Activated CD4-positive, alpha-beta memory T cell treated with anti-CD3 and anti-CD28 coated beads for 36 hours (primary cell): Measurements from ENCODE around the gene CRACR2A. TPM values are rescaled to one million over a fixed set of nuclear protein-coding genes. Genes with fewer than 3 reads are reported as not detected.

Experiments
- CTCF ChIA-PET: fragments of 350-600 bp; sonication (Branson Sonifier 250); formaldehyde crosslinking; loops from one replicate; lab custom pipeline; 2021; ENCODE audit warnings: antibody characterized with exemption, inconsistent platforms; lab: Charles Lee
- POLR2A ChIA-PET: fragments of 350-600 bp; sonication (Branson Sonifier 250); formaldehyde crosslinking; loops from one replicate; lab custom pipeline; 2021; ENCODE audit warnings: antibody characterized with exemption; lab: Charles Lee
- DNase-seq: peaks from one replicate; pipeline ENCODE4 v3.0.0-alpha.2; 2020
- H3K27ac Mint-ChIP-seq: one replicate; pipeline ENCODE4 v1.8.0; 2021; ENCODE audit warnings: mixed read lengths
- H3K27me3 Mint-ChIP-seq: one replicate; pipeline ENCODE4 v1.8.0; 2021; ENCODE audit warnings: mixed read lengths
- H3K36me3 Mint-ChIP-seq: one replicate; pipeline ENCODE4 v1.8.0; 2021; ENCODE audit warnings: mixed read lengths
- H3K4me1 Mint-ChIP-seq: one replicate; pipeline ENCODE4 v1.8.0; 2021; ENCODE audit warnings: low read depth, mixed read lengths
- H3K4me3 Mint-ChIP-seq: one replicate; pipeline ENCODE4 v1.8.0; 2021; ENCODE audit warnings: mild to moderate bottlenecking, mixed read lengths
- H3K9me3 Mint-ChIP-seq: one replicate; pipeline ENCODE4 v1.8.0; 2021; ENCODE audit warnings: mixed read lengths
- intact Hi-C: fragments of 100-400 bp; cut with micrococcal nuclease; formaldehyde crosslinking; loops from one replicate; pipeline ENCODE4 v1.15.1; 2023
- total RNA-seq, 2 experiments: library from RNA; stranded (reverse); gene quantifications; one replicate each; pipeline ENCODE4 v1.2.3, GENCODE V29; 2021

CRACR2A gene
- total RNA-seq, 2 experiments from 2014 or later, result 15.8 to 19.1 TPM

- no peaks in the 10 kb centered on the region for H3K27me3 Mint-ChIP-seq
- no peaks in the 10 kb centered on the region for H3K4me1 Mint-ChIP-seq
- no peaks in the 10 kb centered on the region for H3K9me3 Mint-ChIP-seq
- DNase-seq, result no peak
- CTCF ChIA-PET, result no interaction called here
- no peak overlapping the region for H3K27ac Mint-ChIP-seq
- POLR2A ChIA-PET, result no interaction called here
- H3K4me3 Mint-ChIP-seq, result no peak overlapping the region
- H3K36me3 Mint-ChIP-seq, result peaks cover 35% of the 10 kb centered on the region
- intact Hi-C loops, result no loop called here
These were observed 58.2 kb downstream of the CRACR2A start for GRCh38 chr12:3694673-3695072.

- Mint-ChIP-seq H3K9me3 (no peaks in the 10 kb centered on the region), H3K4me3 (no peak overlapping the region), H3K27me3 (no peaks in the 10 kb centered on the region), H3K4me1 (no peaks in the 10 kb centered on the region), H3K27ac (no peak overlapping the region), H3K36me3 (peaks cover 32% of the 10 kb centered on the region)
- DNase-seq, result no peak
- intact Hi-C loops, result no loop called here
- ChIA-PET CTCF (interaction anchor here (0.8 kb wide), 1 partner anchor 60 kb away, joined by 3 read pairs; the partner anchor contains the start of gene CRACR2A), POLR2A (no interaction called here)
These were observed 60.1 kb downstream of the CRACR2A start for GRCh38 chr12:3692616-3693365.

GRCh38 chr12:3686463-3686862 lies 66.4 kb downstream of the CRACR2A start:
- DNase-seq, result no peak
- H3K9me3 Mint-ChIP-seq, result no peaks in the 10 kb centered on the region
- CTCF ChIA-PET, result no interaction called here
- H3K27me3 Mint-ChIP-seq, result no peaks in the 10 kb centered on the region
- no peak overlapping the region for H3K4me3 Mint-ChIP-seq
- intact Hi-C loops, result no loop called here
- peaks cover 17% of the 10 kb centered on the region for H3K36me3 Mint-ChIP-seq
- H3K4me1 Mint-ChIP-seq, result no peaks in the 10 kb centered on the region
- H3K27ac Mint-ChIP-seq, result no peak overlapping the region
- POLR2A ChIA-PET, result no interaction called here

GRCh38 chr12:3685830-3686229 lies 67.1 kb downstream of the CRACR2A start:
- Mint-ChIP-seq H3K9me3 (no peaks in the 10 kb centered on the region), H3K27me3 (no peaks in the 10 kb centered on the region), H3K36me3 (peaks cover 17% of the 10 kb centered on the region), H3K27ac (no peak overlapping the region), H3K4me1 (no peaks in the 10 kb centered on the region), H3K4me3 (no peak overlapping the region)
- ChIA-PET CTCF (no interaction called here), POLR2A (no interaction called here)
- intact Hi-C loops, result no loop called here
- no peak for DNase-seq

GRCh38 chr12:3684449-3685051 lies 68.4 kb downstream of the CRACR2A start:
- Mint-ChIP-seq H3K4me1 (no peaks in the 10 kb centered on the region), H3K4me3 (no peak overlapping the region), H3K9me3 (no peaks in the 10 kb centered on the region), H3K36me3 (peaks cover 13% of the 10 kb centered on the region), H3K27ac (no peak overlapping the region), H3K27me3 (no peaks in the 10 kb centered on the region)
- ChIA-PET POLR2A (no interaction called here), CTCF (interaction anchor here (1.2 kb wide), 1 partner anchor 384 kb away, joined by 3 read pairs; no protein-coding TSS in a partner anchor)
- intact Hi-C loops, result no loop called here
- no peak for DNase-seq

GRCh38 chr12:3683670-3684069 lies 69.2 kb downstream of the CRACR2A start:
- Mint-ChIP-seq H3K27me3 (no peaks in the 10 kb centered on the region), H3K9me3 (no peaks in the 10 kb centered on the region), H3K36me3 (peaks cover 22% of the 10 kb centered on the region), H3K4me1 (no peaks in the 10 kb centered on the region), H3K27ac (no peak overlapping the region), H3K4me3 (no peak overlapping the region)
- ChIA-PET CTCF (interaction anchor here (1.2 kb wide), 1 partner anchor 383 kb away, joined by 3 read pairs; no protein-coding TSS in a partner anchor), POLR2A (no interaction called here)
- intact Hi-C loops, result no loop called here
- DNase-seq, result no peak

DNA sequence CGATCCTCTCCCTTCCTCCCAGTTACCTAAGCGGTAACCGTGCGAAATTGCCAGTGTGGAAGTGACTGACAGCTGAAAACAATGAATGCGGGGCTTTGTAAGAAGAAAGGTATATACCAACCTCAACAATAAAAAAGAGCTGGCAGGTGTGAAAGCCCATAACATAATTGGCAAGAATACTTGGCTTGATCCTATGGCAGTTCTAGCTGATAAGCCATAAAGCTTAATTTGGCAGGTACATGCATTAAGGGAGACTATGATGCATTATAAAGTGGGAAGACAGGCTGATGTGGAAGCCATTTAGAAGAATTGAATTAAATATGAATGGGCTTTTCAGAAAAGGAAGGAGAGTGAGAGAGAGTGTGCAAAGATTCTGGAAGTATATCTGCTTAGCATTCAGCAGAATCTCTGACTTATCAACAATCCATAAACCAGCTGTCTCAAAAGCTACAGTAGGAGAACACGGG lies 71.3 kb downstream of the CRACR2A start:
- CTCF ChIA-PET, result interaction anchor here (0.7 to 0.9 kb wide), 2 partner anchors 20 to 122 kb away, joined by 3 read pairs; no protein-coding TSS in a partner anchor
- H3K4me1 Mint-ChIP-seq, result no peaks in the 10 kb centered on the region

DNA sequence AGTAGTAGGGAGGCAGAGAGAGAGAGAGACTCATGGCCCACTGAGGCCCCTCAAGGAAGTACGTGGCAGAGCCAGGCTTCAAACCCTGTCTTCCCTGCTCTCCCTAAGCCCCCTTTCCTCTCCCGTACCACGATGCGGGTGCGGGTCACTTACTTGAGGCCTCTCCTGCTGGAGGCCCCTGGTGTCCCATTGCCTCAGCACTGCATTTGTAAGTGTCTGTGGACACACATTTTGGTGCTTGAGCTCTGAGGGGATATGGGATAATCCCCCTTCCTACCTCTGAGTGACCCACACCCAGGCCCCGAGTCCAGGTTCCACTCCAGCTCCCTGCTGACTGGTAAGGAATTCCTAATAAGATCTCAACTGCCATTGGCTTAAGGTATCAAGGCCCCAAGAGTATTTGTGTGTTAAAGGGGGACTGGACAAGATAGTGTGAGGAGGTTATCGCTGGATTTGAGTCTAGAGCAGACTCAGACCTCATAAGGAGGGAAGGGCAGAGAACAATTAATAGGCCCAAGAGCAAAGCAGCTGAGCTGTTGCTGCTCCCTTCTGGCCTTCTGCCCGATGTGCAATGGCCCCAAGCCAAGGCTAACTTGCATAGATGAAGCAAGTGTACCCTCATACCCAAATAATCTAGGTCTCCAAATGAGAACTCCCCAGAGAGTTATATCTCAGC lies 71.9 kb downstream of the CRACR2A start:
- Mint-ChIP-seq H3K36me3 (peaks cover 29% of the 10 kb centered on the region), H3K4me3 (no peak overlapping the region), H3K4me1 (no peaks in the 10 kb centered on the region), H3K9me3 (no peaks in the 10 kb centered on the region), H3K27me3 (no peaks in the 10 kb centered on the region), H3K27ac (no peak overlapping the region)
- ChIA-PET CTCF (interaction anchor here (0.9 to 1.3 kb wide), 2 partner anchors 20 to 123 kb away, joined by 3 to 4 read pairs; no protein-coding TSS in a partner anchor), POLR2A (no interaction called here)
- no peak for DNase-seq
- intact Hi-C loops, result no loop called here

More for the DNA sequence above, 71.3 kb downstream of the CRACR2A start:
- intact Hi-C loops, result no loop called here
- H3K27ac Mint-ChIP-seq, result no peak overlapping the region
- H3K9me3 Mint-ChIP-seq, result no peaks in the 10 kb centered on the region
- no peak for DNase-seq
- POLR2A ChIA-PET, result no interaction called here
- H3K4me3 Mint-ChIP-seq, result no peak overlapping the region
- peaks cover 27% of the 10 kb centered on the region for H3K36me3 Mint-ChIP-seq
- H3K27me3 Mint-ChIP-seq, result no peaks in the 10 kb centered on the region

- Mint-ChIP-seq H3K27ac (no peak overlapping the region), H3K9me3 (no peaks in the 10 kb centered on the region), H3K4me1 (no peaks in the 10 kb centered on the region), H3K4me3 (no peak overlapping the region), H3K27me3 (no peaks in the 10 kb centered on the region), H3K36me3 (peaks cover 26% of the 10 kb centered on the region)
- DNase-seq, result no peak
- POLR2A ChIA-PET, result no interaction called here
- CTCF ChIA-PET, result interaction anchor here (1.3 kb wide), 1 partner anchor 124 kb away, joined by 4 read pairs; no protein-coding TSS in a partner anchor
- intact Hi-C loops, result no loop called here
These were observed 73.1 kb downstream of the CRACR2A start for GRCh38 chr12:3679831-3680230.

DNA sequence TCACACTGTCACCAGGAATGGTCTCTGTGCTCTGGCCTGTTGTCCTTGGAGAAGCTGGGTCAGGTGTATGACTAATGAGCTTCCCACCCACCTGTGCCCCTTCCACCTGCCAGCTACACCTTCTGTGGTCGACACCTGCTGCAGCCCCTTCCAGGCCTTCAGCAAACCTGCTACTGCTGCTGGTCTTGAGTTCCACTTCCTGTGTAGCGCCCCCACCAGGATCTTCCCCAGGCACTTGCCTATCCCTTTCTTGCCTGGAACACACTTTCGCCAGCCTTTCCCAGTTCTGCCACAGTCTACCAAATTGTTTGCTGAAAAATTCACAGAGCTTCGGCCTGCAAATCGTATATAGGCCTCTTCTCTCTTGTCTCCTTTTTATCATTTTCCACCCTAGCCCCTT lies 75.3 kb downstream of the CRACR2A start:
- intact Hi-C loops, result no loop called here
- CTCF ChIA-PET, result interaction anchor here (0.9 kb wide), 2 partner anchors 75 to 100 kb away, joined by 3 to 4 read pairs; partner anchors contain the start of gene CRACR2A
- no peak for DNase-seq
- Mint-ChIP-seq H3K27me3 (no peaks in the 10 kb centered on the region), H3K4me1 (no peaks in the 10 kb centered on the region), H3K4me3 (no peak overlapping the region), H3K9me3 (no peaks in the 10 kb centered on the region), H3K27ac (no peak overlapping the region), H3K36me3 (peaks cover 25% of the 10 kb centered on the region)
- POLR2A ChIA-PET, result no interaction called here

DNA sequence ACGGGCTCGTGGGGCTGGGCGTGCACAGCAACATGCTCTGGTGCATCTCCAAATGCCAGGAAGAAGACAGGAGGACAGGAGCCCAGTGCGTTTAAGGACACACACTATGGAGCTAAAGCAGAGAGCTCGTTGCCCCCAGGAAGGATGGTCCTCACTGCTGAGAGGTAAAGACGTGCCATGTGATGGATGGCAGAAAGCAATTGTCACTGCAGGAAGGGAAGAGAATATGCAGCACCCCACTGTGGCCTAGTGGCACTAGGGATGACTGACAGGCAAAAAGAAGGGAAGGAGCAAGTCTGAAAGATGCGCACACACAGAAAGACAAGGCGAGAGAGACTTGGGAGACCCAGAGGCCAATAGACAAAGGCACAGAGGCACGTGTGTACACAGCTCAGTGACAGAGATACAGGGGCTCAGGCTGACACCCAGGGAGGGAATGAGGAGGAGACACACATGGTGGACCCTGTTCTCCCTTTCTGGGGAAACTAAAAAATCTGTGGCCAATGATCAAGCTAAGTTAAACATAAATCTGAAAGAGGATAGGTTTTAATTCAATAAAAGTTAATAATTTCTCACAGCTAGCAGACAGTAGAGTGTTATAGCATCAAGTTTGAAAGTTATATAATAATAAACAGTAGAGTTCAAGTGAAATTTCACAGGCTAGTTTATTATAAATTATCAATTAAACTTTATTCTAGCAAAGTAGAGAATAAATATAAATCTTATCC lies 78.8 kb downstream of the CRACR2A start:
- CTCF ChIA-PET, result interaction anchor here (1.6 to 2.5 kb wide), 2 partner anchors 103 to 129 kb away, joined by 7 to 8 read pairs; no protein-coding TSS in a partner anchor
- H3K27ac Mint-ChIP-seq, result no peak overlapping the region
- intact Hi-C loops, result no loop called here
- peaks cover 6% of the 10 kb centered on the region for H3K4me1 Mint-ChIP-seq
- H3K4me3 Mint-ChIP-seq, result no peak overlapping the region
- H3K9me3 Mint-ChIP-seq, result no peaks in the 10 kb centered on the region
- H3K27me3 Mint-ChIP-seq, result no peaks in the 10 kb centered on the region
- no peak for DNase-seq
- POLR2A ChIA-PET, result interaction anchor here (0.9 kb wide), 1 partner anchor 14 kb away, joined by 3 read pairs; no protein-coding TSS in a partner anchor
- peaks cover 25% of the 10 kb centered on the region for H3K36me3 Mint-ChIP-seq
